Activated CD8-positive, alpha-beta memory T cell treated with anti-CD3 and anti-CD28 coated beads, Interleukin-2, amount 50 U/mL, for 48 hours (primary cell): ENCODE results near the gene P4HA3.
A peak's percentile ranks its signal among the peaks of the same experiment; 100 is the strongest.

ENCODE experiments used
- DNase-seq: peaks from one replicate; pipeline ENCODE4 v3.0.0-alpha.2; 2020

The P4HA3 gene

GRCh38 chr11:74262725-74263124 lies 48.7 kb downstream of the P4HA3 start:
- no peak for DNase-seq

- DNase-seq: no peak
Measured at GRCh38 chr11:74257959-74258553, 53.4 kb downstream of the P4HA3 start.

GRCh38 chr11:74256378-74257133 lies 54.9 kb downstream of the P4HA3 start:
- DNase-seq: no peak

GRCh38 chr11:74255741-74256375 lies 55.6 kb downstream of the P4HA3 start:
- DNase-seq: peak; percentile 64

GRCh38 chr11:74253361-74253760 lies 58.1 kb downstream of the P4HA3 start:
- DNase-seq: no peak

- DNase-seq: no peak
Measured at GRCh38 chr11:74249496-74249895, 61.9 kb downstream of the P4HA3 start.

GRCh38 chr11:74248469-74248868 lies 63.0 kb downstream of the P4HA3 start:
- DNase-seq: no peak

GRCh38 chr11:74238243-74238642 lies 73.2 kb downstream of the P4HA3 start:
- DNase-seq: no peak

GRCh38 chr11:74237541-74237940 lies 73.9 kb downstream of the P4HA3 start:
- DNase-seq: no peak

GRCh38 chr11:74235121-74235520 lies 76.3 kb downstream of the P4HA3 start:
- no peak for DNase-seq

- DNase-seq: no peak
Measured at GRCh38 chr11:74233683-74234082, 77.8 kb downstream of the P4HA3 start.

GRCh38 chr11:74232311-74232950 lies 79.0 kb downstream of the P4HA3 start:
- no peak for DNase-seq

GRCh38 chr11:74226907-74227306 lies 84.5 kb downstream of the P4HA3 start:
- no peak for DNase-seq

GRCh38 chr11:74225565-74225964 lies 85.9 kb downstream of the P4HA3 start:
- DNase-seq: no peak

GRCh38 chr11:74221816-74222215 lies 89.6 kb downstream of the P4HA3 start:
- DNase-seq: no peak

GRCh38 chr11:74220376-74220775 lies 91.1 kb downstream of the P4HA3 start:
- DNase-seq: no peak
